Measurements from ENCODE around the gene MCOLN1. TPM values are rescaled to one million over a fixed set of nuclear protein-coding genes. Genes with fewer than 3 reads are reported as not detected.

The MCOLN1 gene
- total RNA-seq, 1 donor from 2014 or later: 6.6 TPM

DNA sequence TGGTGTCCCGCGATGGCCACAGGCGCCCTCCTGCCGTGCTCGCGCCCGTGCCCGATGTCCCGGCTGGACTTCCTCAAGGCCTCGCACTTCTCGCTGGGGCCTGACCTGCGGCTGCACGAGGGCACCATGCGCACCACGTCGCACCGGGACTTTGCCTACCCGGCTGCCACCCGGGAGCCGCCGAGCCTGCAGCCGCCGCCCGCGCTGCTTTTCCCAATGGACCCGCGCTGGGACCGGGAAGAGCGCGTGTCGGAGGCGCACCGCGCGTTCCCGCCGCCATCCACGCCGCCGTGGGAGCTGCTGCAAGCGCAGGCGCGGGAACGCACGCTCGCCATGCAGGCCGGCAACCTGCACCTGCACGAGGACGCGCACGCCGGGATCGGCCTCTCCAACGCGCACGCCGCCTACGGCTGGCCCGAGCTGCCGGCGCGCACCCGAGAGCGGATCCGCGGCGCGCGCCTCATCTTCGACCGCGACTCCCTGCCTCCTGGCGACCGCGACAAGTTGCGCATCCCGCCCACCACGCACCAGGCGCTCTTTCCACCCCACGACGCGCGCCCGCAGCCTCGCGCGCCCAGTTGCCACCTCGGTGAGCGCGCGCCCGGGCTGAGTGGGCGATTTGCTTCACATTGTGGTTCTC is 21.5 kb upstream of the MCOLN1 start:
- Histone ChIP-seq H3K79me2 (ENCODE audit: low read depth) (no peaks in the 10 kb centered on the region), H2AFZ (replicated peaks) (peak overlapping the region; percentile 64), H3K4me2 (peak overlapping the region; percentile 78), H3K4me3 (peak overlapping the region; percentile 45), H3K9me3 (ENCODE audit: low read depth) (no peaks in the 10 kb centered on the region), H4K20me1 (ENCODE audit: low read depth) (no peaks in the 10 kb centered on the region), H3K4me1 (no peaks in the 10 kb centered on the region), H3F3A (ENCODE audit: low read depth) (no peaks in the 10 kb centered on the region), H3K36me3 (no peaks in the 10 kb centered on the region), H3K9ac (no peak overlapping the region), H3K27me3 (peaks cover 55% of the 10 kb centered on the region), H3K27ac (no peak overlapping the region)
- Mint-ChIP-seq H3K27ac (no peak overlapping the region), H3K4me3 (peak overlapping the region; percentile 84), H3K36me3 (no peaks in the 10 kb centered on the region), H3K27me3 (ENCODE audit: insufficient read depth, low read depth) (peaks cover 9% of the 10 kb centered on the region), H3K4me1 (peaks cover 4% of the 10 kb centered on the region), H3K9me3 (no peaks in the 10 kb centered on the region)
- no peak for TF ChIP-seq EZH2phosphoT487 (IDR thresholded peaks at IDR 0.05)
- TF ChIP-seq, protein P1, sequence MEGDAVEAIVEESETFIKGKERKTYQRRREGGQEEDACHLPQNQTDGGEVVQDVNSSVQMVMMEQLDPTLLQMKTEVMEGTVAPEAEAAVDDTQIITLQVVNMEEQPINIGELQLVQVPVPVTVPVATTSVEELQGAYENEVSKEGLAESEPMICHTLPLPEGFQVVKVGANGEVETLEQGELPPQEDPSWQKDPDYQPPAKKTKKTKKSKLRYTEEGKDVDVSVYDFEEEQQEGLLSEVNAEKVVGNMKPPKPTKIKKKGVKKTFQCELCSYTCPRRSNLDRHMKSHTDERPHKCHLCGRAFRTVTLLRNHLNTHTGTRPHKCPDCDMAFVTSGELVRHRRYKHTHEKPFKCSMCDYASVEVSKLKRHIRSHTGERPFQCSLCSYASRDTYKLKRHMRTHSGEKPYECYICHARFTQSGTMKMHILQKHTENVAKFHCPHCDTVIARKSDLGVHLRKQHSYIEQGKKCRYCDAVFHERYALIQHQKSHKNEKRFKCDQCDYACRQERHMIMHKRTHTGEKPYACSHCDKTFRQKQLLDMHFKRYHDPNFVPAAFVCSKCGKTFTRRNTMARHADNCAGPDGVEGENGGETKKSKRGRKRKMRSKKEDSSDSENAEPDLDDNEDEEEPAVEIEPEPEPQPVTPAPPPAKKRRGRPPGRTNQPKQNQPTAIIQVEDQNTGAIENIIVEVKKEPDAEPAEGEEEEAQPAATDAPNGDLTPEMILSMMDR (IDR thresholded peaks at IDR 0.05): peak; percentile 22
- TF ChIP-seq EZH2 (IDR thresholded peaks at IDR 0.05): peak; percentile 55
- peak; percentile 94 for DNase-seq (ENCODE audit: low spot score)

DNA sequence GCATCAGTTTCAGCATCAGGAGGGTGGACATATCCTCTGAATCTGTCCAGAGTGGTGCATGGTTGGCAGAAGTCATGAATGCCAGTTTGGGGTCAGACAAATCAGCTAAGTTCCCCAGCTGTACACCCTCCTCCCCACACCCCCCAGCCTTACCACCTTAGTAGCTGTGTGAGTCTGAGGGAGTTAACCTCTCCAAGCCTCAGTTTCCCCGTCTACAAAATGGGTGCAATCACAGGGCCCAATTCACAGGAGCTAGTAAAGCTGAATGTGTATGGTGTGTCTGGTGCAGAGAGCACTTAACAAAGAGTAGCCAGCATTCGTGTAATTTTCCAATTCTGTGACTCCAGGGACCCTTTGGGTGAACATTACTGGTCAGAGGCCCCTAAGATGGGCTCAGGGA is 19.9 kb upstream of the MCOLN1 start:
- peak overlapping the region; percentile 33 for H3K4me3 Mint-ChIP-seq
- peaks cover 7% of the 10 kb centered on the region for H3K4me1 Mint-ChIP-seq
- no peak overlapping the region for H3K27ac Mint-ChIP-seq
- no peaks in the 10 kb centered on the region for H3K79me2 ChIP-seq (ENCODE audit: low read depth)
- no peaks in the 10 kb centered on the region for H3K36me3 ChIP-seq
- H3K9me3 Mint-ChIP-seq: no peaks in the 10 kb centered on the region
- no peak overlapping the region for H3K4me2 ChIP-seq
- H3K4me3 ChIP-seq: no peak overlapping the region
- H2AFZ ChIP-seq (replicated peaks): no peak overlapping the region
- no peaks in the 10 kb centered on the region for H3K9me3 ChIP-seq (ENCODE audit: low read depth)
- H3F3A ChIP-seq (ENCODE audit: low read depth): peaks cover 4% of the 10 kb centered on the region
- DNase-seq (ENCODE audit: low spot score): no peak
- H4K20me1 ChIP-seq (ENCODE audit: low read depth): peaks cover 3% of the 10 kb centered on the region
- H3K4me1 ChIP-seq: no peaks in the 10 kb centered on the region
- no peak overlapping the region for H3K9ac ChIP-seq
- H3K27ac ChIP-seq: no peak overlapping the region
- H3K36me3 Mint-ChIP-seq: no peaks in the 10 kb centered on the region
- H3K27me3 ChIP-seq: peaks cover 56% of the 10 kb centered on the region
- TF ChIP-seq EZH2phosphoT487 (IDR thresholded peaks at IDR 0.05) (no peak), EZH2 (IDR thresholded peaks at IDR 0.05) (no peak)
- TF ChIP-seq, protein P1 (IDR thresholded peaks at IDR 0.05): no peak
- H3K27me3 Mint-ChIP-seq (ENCODE audit: insufficient read depth, low read depth): peaks cover 8% of the 10 kb centered on the region

- DNase-seq (ENCODE audit: low spot score): no peak
- Histone ChIP-seq H4K20me1 (ENCODE audit: low read depth) (peaks cover 3% of the 10 kb centered on the region), H3K36me3 (no peaks in the 10 kb centered on the region), H3K9me3 (ENCODE audit: low read depth) (no peaks in the 10 kb centered on the region), H3K9ac (no peak overlapping the region), H3F3A (ENCODE audit: low read depth) (peaks cover 4% of the 10 kb centered on the region), H3K4me3 (no peak overlapping the region), H3K4me2 (no peak overlapping the region), H3K27me3 (peaks cover 51% of the 10 kb centered on the region), H3K27ac (no peak overlapping the region), H2AFZ (replicated peaks) (no peak overlapping the region), H3K4me1 (no peaks in the 10 kb centered on the region), H3K79me2 (ENCODE audit: low read depth) (no peaks in the 10 kb centered on the region)
- peaks cover 7% of the 10 kb centered on the region for H3K27me3 Mint-ChIP-seq (ENCODE audit: insufficient read depth, low read depth)
- no peak overlapping the region for H3K27ac Mint-ChIP-seq
- peaks cover 8% of the 10 kb centered on the region for H3K4me1 Mint-ChIP-seq
- H3K4me3 Mint-ChIP-seq: no peak overlapping the region
- no peak for TF ChIP-seq EZH2phosphoT487 (IDR thresholded peaks at IDR 0.05)
- no peak for TF ChIP-seq EZH2 (IDR thresholded peaks at IDR 0.05)
- TF ChIP-seq, protein P1 (IDR thresholded peaks at IDR 0.05): no peak
- no peaks in the 10 kb centered on the region for H3K36me3 Mint-ChIP-seq
- H3K9me3 Mint-ChIP-seq: no peaks in the 10 kb centered on the region
These were observed 17.7 kb upstream of the MCOLN1 start for GRCh38 chr19:7504684-7505083.
